Measurements from ENCODE around the gene SLC35D1. TPM values are rescaled to one million over a fixed set of nuclear protein-coding genes. Genes with fewer than 3 reads are reported as not detected.
A peak's percentile ranks its signal among the peaks of the same experiment; 100 is the strongest.

Gene SLC35D1
- total and polyA plus RNA-seq, 8 donors, result 1.9 to 7.7 (median 4.5) TPM

DNA sequence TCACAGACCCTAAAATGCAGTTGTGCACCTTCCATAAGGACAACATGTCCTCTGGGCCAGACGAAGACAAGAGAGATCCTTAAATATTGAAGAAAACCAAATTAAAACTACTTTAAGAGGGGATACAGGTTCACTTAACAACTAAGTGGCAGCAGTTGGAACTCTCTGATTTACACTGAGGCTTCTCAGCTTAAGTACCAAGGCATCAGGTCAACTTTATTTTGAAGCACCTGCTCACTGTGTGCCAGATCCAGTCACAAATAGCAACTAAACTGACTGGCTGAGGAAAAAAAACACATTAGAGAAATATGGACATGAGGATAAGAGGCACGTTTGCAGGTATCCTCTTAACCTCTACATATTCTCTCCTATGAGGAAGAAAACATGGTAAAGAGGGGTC, 33.2 kb downstream of the SLC35D1 start:
- TF ChIP-seq, protein P1, sequence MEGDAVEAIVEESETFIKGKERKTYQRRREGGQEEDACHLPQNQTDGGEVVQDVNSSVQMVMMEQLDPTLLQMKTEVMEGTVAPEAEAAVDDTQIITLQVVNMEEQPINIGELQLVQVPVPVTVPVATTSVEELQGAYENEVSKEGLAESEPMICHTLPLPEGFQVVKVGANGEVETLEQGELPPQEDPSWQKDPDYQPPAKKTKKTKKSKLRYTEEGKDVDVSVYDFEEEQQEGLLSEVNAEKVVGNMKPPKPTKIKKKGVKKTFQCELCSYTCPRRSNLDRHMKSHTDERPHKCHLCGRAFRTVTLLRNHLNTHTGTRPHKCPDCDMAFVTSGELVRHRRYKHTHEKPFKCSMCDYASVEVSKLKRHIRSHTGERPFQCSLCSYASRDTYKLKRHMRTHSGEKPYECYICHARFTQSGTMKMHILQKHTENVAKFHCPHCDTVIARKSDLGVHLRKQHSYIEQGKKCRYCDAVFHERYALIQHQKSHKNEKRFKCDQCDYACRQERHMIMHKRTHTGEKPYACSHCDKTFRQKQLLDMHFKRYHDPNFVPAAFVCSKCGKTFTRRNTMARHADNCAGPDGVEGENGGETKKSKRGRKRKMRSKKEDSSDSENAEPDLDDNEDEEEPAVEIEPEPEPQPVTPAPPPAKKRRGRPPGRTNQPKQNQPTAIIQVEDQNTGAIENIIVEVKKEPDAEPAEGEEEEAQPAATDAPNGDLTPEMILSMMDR (IDR thresholded peaks at IDR 0.05), result no peak
- no peak for FAIRE-seq
- no peaks in the 10 kb centered on the region for H3K36me3 ChIP-seq

DNA sequence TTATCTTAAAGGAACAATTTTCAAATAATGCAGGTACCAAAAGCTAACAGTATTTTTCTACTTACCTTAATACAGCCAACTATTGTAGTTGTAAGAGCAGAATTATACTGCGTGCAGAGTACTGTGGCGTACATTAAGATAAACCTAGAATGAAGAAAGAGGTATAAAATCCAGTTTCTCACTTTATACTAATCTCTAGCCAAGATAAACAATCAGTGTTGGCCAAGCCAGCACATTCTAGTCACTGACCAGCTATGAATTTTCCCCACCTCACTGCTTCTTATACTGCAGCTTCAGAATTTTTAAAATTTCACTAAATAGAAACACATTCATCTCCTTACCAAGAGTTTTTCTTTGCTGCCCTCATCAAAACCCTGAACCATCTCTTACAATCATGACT, 33.6 kb downstream of the SLC35D1 start:
- H3K4me3 ChIP-seq, result no peak overlapping the region
- DNase-seq (no peak), FAIRE-seq (no peak), ATAC-seq (peak; percentile 51 to 88 (median 80))
- TF ChIP-seq, protein P1 (IDR thresholded peaks at IDR 0.05), result no peak
- no peaks in the 10 kb centered on the region for H3K9me3 ChIP-seq
- WGBS, 2 donors, result 11 to 23% methylated on average over 2 of the region's 2 CpGs
- no peaks in the 10 kb centered on the region for H3K27me3 ChIP-seq
- H3K27ac ChIP-seq, result peak overlapping the region in 2 of 4 donors; percentile 12 to 63
- intact Hi-C loops (cut with DNase I), result no loop called here
- peaks cover 4 to 30% (median 26%) of the 10 kb centered on the region in 3 donors for H3K4me1 ChIP-seq
- H3K36me3 ChIP-seq, result no peaks in the 10 kb centered on the region

More for the DNA sequence above, 33.2 kb downstream of the SLC35D1 start:
- peak overlapping the region in 1 of 4 donors; percentile 63 for H3K27ac ChIP-seq
- no peaks in the 10 kb centered on the region for H3K9me3 ChIP-seq
- no peak for DNase-seq
- no peaks in the 10 kb centered on the region for H3K27me3 ChIP-seq
- H3K4me1 ChIP-seq, result peaks cover 4 to 31% (median 30%) of the 10 kb centered on the region in 3 donors
- H3K4me3 ChIP-seq, result no peak overlapping the region
- WGBS, 2 donors, result 18 to 23% methylated on average over 2 of the region's 2 CpGs
- intact Hi-C loops (cut with DNase I), result no loop called here
- ATAC-seq, result peak in 3 of 4 donors; percentile 20 to 42 (median 36)

DNA sequence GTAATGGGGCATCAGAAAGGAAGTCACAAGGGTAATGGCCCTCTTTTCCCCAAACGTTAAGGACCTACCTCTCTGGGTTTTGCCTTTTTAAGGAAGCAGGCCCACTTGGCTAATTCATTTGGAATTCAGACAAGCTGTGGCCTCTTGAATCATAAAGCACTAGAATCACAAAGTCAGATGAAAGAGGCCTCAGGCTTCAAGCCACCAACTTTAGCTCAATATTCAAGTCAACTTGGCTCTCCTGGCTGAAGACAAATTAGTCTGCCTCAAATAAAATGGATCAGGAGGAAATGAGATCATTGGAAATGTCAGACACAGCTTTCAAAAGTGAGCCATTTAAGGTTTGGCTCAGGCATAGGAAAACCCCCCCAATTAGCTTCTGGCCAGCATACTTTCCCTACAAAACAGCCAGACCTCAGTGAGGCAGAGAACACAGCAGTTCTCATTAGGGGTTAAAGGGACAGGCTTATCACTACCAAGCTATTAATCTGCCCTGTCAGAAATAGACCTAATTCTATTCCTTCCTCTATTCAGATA, 34.3 kb downstream of the SLC35D1 start:
- WGBS, 2 donors, result 52% methylated on average over 1 of the region's 1 CpG
- FAIRE-seq (no peak), ATAC-seq (peak; percentile 36 to 66 (median 52)), DNase-seq (no peak)
- Histone ChIP-seq H3K4me1 (peaks cover 4 to 30% (median 25%) of the 10 kb centered on the region in 3 donors), H3K27ac (peak overlapping the region in 2 of 4 donors; percentile 12 to 63), H3K36me3 (no peaks in the 10 kb centered on the region), H3K9me3 (no peaks in the 10 kb centered on the region), H3K4me3 (no peak overlapping the region), H3K27me3 (no peaks in the 10 kb centered on the region)
- intact Hi-C loops (cut with DNase I), result no loop called here
- TF ChIP-seq, protein P1 (IDR thresholded peaks at IDR 0.05), result no peak

DNA sequence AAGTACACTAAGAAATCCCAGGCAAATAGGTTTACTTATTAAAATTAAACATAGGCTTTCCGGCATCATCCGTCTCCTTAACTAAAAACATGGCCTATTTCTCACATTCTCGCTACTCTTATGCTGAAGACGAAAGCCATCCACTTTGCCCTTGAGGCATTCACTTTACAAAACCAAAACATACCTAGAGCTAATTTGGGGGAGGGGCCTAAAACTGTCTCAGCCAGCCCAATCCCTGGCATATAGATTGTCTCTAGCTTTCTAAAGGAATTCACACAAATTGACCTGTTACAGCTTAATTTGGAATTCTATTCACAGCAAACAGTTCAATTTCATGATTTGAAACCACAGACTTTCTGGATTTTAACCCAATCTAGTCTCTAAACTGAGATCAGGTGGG, 34.8 kb downstream of the SLC35D1 start:
- Histone ChIP-seq H3K4me3 (no peak overlapping the region), H3K4me1 (peaks cover 4 to 30% (median 25%) of the 10 kb centered on the region in 3 donors), H3K27me3 (no peaks in the 10 kb centered on the region), H3K36me3 (no peaks in the 10 kb centered on the region), H3K9me3 (no peaks in the 10 kb centered on the region), H3K27ac (peak overlapping the region in 1 of 4 donors; percentile 63)
- no peak for ATAC-seq
- no peak for DNase-seq
- TF ChIP-seq, protein P1 (IDR thresholded peaks at IDR 0.05), result no peak
- WGBS, 2 donors, result 85 to 91% methylated on average over 4 of the region's 4 CpGs
- FAIRE-seq, result no peak
- intact Hi-C loops (cut with DNase I), result no loop called here

DNA sequence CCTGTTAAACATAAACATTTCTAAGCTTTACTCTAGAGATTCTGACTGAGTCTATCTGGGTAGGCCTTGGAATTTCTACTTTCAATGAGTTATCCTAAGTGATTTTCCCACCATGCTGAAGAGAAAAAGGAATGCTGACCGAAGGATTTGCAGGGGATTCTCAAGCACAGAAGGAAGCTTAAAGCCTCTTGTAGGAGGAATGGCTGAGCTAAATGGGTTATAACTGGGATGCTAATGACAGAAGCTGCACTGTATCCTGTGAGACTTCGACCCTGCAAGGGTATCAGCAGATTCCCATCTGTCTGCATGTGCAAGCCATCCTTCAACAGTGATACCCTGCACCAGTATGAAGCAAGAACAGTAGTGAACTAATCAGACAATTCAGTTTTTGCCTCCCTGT, 35.4 kb downstream of the SLC35D1 start:
- Histone ChIP-seq H3K4me1 (peaks cover 4 to 30% (median 25%) of the 10 kb centered on the region in 3 donors), H3K4me3 (no peak overlapping the region), H3K36me3 (no peaks in the 10 kb centered on the region), H3K27me3 (no peaks in the 10 kb centered on the region), H3K9me3 (no peaks in the 10 kb centered on the region), H3K27ac (no peak overlapping the region)
- ATAC-seq, result no peak
- TF ChIP-seq, protein P1 (IDR thresholded peaks at IDR 0.05), result no peak
- 89 to 90% methylated on average over 2 of the region's 2 CpGs for WGBS, 2 donors
- intact Hi-C loops (cut with DNase I), result no loop called here
- DNase-seq, result no peak
- FAIRE-seq, result no peak
